Hematopoietic multipotent progenitor cell (in vitro differentiated cells): ENCODE measurements around the gene NPTXR. TPM values are rescaled to one million over a fixed set of nuclear protein-coding genes. Genes with fewer than 3 reads are reported as not detected.

Source experiments
- DNase-seq, 3 donors: peaks; one replicate each; pipeline ENCODE4 v3.0.0-alpha.2; 2011 to 2015; ENCODE audit warnings: low read depth in 2 of 3, low spot score in 2 of 3
- total RNA-seq: library from RNA; depleted of rRNA; stranded (reverse); fragments of >200 nt; gene quantifications from one replicate; pipeline ENCODE4 v1.2.3, GENCODE V29; 2012

NPTXR gene
- total RNA-seq, 1 donor, result 0.27 TPM

DNA sequence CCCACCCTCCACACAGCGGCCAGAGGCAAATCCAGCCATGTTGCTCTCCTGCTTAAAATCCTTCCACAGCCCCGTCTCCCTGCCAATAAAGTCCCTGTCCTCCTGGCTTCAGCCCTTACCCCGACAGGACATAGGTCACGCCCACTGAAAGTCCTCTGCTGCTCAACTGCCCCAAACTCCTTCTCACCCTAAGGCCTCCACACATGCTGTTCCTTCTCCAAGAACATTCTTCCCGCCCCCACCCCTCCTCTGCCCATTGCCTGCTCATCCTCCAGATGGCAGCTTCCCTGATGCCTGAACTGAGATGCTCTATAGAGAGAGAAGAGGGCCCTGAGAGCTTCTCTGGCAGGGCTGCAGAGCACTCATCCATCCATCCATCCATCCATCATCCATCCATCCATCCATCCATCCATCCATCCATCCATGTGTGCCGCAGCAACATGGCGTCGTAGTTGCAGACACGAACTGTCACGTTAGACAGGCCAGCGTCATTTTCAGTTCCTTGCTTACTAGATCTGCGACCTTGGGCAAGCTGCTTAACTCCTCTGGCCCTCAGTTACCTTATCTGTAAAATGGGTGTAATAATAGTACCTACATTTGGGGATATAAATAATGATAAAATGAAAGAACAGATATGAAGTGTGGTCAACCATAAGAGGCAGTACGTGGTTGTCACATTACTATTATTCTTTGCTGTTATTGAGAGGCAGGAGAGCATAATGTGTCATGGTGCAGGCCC lies 9.4 kb downstream of the NPTXR start:
- DNase-seq, result no peak

- DNase-seq, result no peak
Measured at GRCh38 chr22:38833061-38833460, 10.8 kb downstream of the NPTXR start.

DNA sequence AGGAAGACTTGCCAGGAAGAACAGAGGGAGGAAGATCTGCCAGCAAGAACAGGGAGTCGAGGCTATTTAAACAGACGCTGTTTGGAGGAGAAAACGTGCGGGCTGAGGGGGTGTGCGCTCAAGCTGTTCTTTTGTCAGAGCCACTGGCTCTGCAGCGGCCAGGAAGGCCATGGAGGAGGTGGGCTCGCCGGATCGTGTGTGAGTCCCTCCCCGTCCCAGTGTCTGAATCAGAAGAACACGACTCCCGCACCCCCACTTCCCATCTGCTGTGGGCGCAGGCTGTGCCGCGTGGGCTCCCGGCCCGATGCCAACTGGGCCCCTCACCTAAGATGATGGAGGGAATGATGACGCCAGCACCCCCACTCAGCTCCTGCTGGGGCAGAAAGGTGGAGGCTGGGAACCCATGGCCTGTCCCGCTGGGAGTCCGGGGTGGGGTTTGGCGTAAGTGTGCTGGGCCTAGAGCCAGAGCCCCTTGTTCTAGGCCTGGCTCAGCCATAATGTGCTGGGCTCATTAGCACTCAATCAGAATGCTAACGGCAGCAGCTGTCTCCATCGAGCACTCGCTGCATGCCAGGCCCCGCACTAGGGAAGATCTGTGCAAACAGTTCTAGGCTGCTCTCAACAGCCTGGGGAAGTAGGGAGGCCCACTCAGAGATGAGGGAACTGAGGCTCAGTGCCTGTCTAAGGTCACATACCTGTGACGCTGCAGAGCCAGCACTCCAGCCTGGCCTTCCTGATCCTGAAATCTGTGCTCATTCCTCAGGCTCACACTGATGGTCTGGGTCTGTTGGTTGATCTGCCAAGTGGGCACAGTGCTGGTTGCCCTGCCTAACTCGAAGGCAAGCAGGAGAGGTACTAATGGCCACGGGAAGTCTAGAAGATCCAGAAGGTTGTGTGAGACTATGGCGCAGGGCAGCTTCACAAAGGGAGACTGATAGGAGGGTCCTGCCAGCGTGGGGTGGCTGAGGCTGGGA lies 11.5 kb downstream of the NPTXR start:
- DNase-seq, result no peak

- DNase-seq, result no peak
Measured at GRCh38 chr22:38831166-38831945, 12.5 kb downstream of the NPTXR start.

- DNase-seq, result no peak
Measured at GRCh38 chr22:38830845-38831108, 13.1 kb downstream of the NPTXR start.

GRCh38 chr22:38830026-38830844 lies 13.6 kb downstream of the NPTXR start:
- no peak for DNase-seq

DNA sequence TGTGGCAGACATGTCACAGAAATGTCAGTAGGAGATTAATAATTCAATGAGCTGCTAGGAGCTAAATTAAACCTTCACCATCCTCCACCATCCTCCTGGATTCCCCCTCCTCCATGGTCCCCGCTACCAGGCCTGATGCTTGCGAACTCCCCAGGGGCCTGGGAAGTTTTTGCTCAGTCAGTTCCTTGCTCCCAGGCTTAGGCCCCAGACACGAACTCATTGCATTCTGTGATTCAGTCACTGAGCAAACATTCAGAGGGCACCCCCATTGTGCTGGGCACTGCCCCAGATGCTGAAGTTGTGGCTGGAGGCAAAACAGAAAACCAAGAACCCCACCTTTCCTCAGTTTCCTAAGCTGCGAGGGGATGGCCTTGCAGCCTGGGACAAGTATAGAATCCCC lies 14.3 kb downstream of the NPTXR start:
- no peak for DNase-seq

DNA sequence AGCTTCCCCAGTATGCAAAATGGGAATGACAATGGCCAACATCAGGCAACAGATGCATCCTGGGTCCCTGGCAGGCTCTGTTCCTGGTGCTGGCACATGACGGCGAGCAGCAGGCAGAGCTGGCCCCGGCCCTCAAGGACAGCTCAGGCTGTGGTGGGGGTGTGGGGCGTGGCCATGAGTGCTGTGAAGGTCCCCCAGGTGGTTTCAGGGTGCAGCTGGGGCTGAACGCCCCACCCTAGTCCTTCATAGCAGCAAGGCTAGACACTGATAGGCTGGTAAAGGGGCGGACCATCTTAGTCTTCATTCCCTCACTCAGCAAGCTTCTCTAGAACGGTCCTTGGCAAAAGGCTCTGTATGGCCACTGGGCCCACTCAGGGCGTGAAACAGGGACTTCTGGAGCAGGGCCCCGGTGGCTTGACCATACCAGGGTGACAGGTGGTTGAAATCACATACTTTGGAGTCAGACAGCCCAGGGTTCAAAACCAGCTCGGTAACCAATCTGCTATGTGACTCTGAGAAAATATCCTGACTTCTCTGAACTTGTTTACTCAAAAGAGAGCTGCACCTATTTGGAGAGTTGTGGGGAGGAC lies 15.1 kb downstream of the NPTXR start:
- DNase-seq, result no peak

DNA sequence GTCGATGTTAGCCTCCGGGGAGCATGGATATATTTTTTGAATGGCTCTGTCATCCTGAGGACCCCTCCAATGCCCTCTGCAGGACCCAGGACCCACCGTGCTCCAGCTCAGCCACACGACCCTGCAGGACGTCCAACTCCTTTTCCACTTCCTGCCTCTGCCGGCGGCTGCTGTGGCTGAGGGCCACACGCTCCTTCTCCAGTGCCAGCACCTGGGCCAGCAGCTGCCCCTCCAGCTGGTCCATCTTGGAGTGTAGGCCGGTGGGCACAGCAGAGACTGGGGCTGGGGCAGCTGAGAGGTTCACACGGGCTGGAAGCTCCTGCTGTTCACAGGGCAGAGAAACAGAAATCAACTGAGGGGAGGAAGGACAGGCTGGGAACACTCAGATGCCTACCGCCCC lies 15.6 kb downstream of the NPTXR start:
- no peak for DNase-seq

- DNase-seq, result no peak
Measured at GRCh38 chr22:38827510-38827909, 16.3 kb downstream of the NPTXR start.

GRCh38 chr22:38826801-38827200 lies 17.0 kb downstream of the NPTXR start:
- no peak for DNase-seq

- DNase-seq, result no peak
Measured at GRCh38 chr22:38826386-38826785, 17.4 kb downstream of the NPTXR start.

- peak in 2 of 3 donors; percentile 83 to 95 for DNase-seq
Measured at GRCh38 chr22:38824585-38824984, 19.2 kb downstream of the NPTXR start.

- no peak for DNase-seq
Measured at GRCh38 chr22:38823637-38824036, 20.2 kb downstream of the NPTXR start.

GRCh38 chr22:38823076-38823475 lies 20.8 kb downstream of the NPTXR start:
- no peak for DNase-seq

DNA sequence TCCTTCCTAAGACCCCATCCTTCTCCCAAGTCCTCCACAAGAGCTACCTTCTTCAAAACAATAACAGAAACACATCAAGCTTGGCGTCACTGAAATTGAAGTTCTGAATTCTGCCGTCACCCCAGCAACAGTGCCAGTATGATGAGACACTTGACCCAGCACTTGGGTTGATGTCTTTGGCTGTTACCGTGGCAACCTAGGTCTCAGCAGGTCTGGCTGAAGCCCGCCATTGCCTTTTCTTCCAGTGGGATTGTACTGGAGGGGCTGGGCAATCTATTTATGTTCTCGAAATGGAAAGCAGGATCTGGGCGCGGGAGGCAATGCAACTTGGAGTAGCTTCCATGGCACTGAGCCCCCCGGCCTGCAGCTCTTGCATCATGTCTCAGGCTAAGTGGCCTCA lies 23.8 kb downstream of the NPTXR start:
- DNase-seq, result no peak

DNA sequence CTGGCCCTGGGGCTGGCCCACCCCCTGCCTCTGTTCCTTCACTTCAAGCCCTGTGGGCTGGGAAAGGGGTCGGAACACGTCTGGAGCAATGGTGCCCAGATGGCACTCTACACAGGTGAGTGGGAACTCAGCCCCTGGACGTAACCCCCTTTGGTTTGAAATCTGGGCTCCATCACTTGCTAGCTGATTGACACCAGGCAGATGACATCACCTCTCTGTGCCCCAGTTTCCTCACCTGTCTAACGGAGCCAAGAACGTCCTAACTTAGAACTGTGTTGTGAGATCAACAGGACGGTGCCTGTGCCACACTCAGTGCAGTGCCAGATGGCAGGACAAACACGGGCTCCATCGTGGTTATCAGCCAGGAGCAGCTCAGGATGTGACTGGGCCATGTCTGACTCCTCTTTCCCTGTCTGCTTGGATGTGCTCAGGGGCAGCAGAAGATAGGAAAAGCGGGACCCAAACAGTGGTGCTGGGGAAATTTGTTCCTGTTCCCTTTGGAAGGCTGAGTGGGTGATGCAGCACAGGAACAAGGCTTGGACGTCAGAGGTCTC lies 24.4 kb downstream of the NPTXR start:
- DNase-seq, result no peak

GRCh38 chr22:38817196-38817595 lies 26.6 kb downstream of the NPTXR start:
- DNase-seq, result no peak

DNA sequence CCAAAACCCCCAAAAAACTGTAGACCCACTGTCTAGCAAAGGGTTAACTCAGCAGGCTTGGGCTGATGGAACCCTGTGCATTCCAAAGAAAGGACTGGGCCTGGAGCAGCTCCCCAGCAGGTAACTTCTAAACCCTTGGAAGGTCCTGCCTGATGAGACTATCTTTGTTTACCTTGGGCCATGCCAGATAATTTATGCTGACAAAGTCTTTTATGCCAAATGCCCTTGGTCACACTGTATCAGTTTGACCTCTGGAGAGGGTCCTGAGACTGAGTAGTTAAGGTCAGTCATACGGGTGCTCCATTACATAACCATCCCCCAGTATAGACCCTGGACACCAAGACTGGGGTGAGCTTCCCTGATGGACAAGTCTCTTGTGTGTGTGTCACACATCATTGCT lies 28.0 kb downstream of the NPTXR start:
- DNase-seq, result no peak

GRCh38 chr22:38811241-38811640 lies 32.6 kb downstream of the NPTXR start:
- DNase-seq, result no peak
